ENCODE data around the gene MYBPC2.

DNA sequence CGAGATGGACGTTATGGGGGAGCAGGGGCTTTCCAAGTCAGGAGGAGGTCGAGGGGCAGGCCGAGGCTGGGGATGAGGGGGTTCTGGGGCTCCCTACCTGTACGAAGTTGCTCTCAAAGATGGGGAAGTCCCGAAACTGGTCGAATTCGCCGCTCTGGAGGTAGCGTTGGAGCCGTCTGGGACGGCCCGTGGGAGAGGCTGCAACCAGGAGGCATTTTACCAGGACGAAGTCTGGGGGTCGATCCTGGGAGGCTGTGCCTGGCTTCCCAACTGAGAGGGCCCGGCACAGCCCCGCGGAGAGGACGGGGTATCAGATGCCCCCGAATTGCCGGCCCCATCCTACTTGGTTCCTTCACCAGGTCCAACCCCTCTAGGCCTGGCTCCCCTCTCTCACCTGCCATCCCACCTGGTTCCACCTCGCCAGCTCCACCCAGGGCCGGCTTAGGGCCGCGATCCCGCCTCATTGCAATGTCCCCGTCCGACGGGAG lies 43.1 kb downstream of the MYBPC2 start:
- TF ChIP-seq POLR2A (IDR thresholded peaks at IDR 0.05) = no peak
- TF ChIP-seq, protein P1, sequence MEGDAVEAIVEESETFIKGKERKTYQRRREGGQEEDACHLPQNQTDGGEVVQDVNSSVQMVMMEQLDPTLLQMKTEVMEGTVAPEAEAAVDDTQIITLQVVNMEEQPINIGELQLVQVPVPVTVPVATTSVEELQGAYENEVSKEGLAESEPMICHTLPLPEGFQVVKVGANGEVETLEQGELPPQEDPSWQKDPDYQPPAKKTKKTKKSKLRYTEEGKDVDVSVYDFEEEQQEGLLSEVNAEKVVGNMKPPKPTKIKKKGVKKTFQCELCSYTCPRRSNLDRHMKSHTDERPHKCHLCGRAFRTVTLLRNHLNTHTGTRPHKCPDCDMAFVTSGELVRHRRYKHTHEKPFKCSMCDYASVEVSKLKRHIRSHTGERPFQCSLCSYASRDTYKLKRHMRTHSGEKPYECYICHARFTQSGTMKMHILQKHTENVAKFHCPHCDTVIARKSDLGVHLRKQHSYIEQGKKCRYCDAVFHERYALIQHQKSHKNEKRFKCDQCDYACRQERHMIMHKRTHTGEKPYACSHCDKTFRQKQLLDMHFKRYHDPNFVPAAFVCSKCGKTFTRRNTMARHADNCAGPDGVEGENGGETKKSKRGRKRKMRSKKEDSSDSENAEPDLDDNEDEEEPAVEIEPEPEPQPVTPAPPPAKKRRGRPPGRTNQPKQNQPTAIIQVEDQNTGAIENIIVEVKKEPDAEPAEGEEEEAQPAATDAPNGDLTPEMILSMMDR (IDR thresholded peaks at IDR 0.05) = no peak

All from lower leg skin (tissue), 3 donors.